CD4-positive, alpha-beta T cell (primary cell): ENCODE measurements around the gene FBLL1. TPM values are rescaled to one million over a fixed set of nuclear protein-coding genes. Genes with fewer than 3 reads are reported as not detected.
A peak's percentile ranks its signal among the peaks of the same experiment; 100 is the strongest.

Experiments used
- ATAC-seq: fragments of 200-7000 bp; cut with Tn5 transposase; one replicate; pipeline ENCODE4 v1.10.0; 2022; ENCODE audit warnings: mild to moderate bottlenecking; ENCODE audit not compliant: poor library complexity
- CTCF ChIA-PET: fragments of 350-600 bp; sonication (Branson Sonifier 250); formaldehyde crosslinking; loops from one replicate; lab custom pipeline; 2021; ENCODE audit warnings: antibody characterized with exemption, inconsistent platforms; lab: Charles Lee
- POLR2A ChIA-PET: fragments of 350-600 bp; sonication (Branson Sonifier 250); formaldehyde crosslinking; loops from one replicate; lab custom pipeline; 2021; ENCODE audit warnings: antibody characterized with exemption, inconsistent platforms; lab: Charles Lee
- DNase-seq, 14 experiments: peaks; one replicate each; pipeline ENCODE4 v3.0.0-alpha.2; 2013 to 2020; ENCODE audit warnings: mixed read lengths in 2 of 14
- H3K27ac ChIP-seq, 2 donors: one replicate each; pipeline versions ENCODE4 v1.5.1 to v1.7.0; 2013; ENCODE audit warnings: low read length in 2 of 2, low read depth in 1 of 2, mild to moderate bottlenecking in 1 of 2
- H3K27me3 ChIP-seq, 2 experiments: 1 replicate in 1 of 2; 2 replicates in 1 of 2; pipeline versions ENCODE4 v1.6.1 to v1.7.0; 2013; ENCODE audit warnings: low read length in 2 of 2, control low read depth in 1 of 2, mild to moderate bottlenecking in 1 of 2, moderate library complexity in 1 of 2; ENCODE audit not compliant: insufficient read depth in 2 of 2, control insufficient read depth in 1 of 2
- H3K36me3 ChIP-seq: one replicate; pipeline ENCODE4 v1.6.1; 2013; ENCODE audit warnings: low read length, control low read depth; ENCODE audit not compliant: insufficient read depth
- H3K4me1 ChIP-seq: one replicate; pipeline ENCODE4 v1.6.1; 2013; ENCODE audit warnings: low read length, control low read depth; ENCODE audit not compliant: insufficient read depth
- H3K4me3 ChIP-seq: one replicate; pipeline ENCODE4 v1.5.1; 2013; ENCODE audit warnings: mild to moderate bottlenecking, low read length, moderate library complexity
- H3K9me3 ChIP-seq, 2 experiments: 1 replicate in 1 of 2; 2 replicates in 1 of 2; pipeline versions ENCODE4 v1.6.1 to v1.7.0; 2013; ENCODE audit warnings: low read length in 2 of 2, mild to moderate bottlenecking in 2 of 2, control low read depth in 1 of 2, moderate library complexity in 1 of 2; ENCODE audit not compliant: control insufficient read depth in 1 of 2, insufficient read depth in 1 of 2
- H3K27ac Mint-ChIP-seq: one replicate; pipeline ENCODE4 v1.8.0; 2020; ENCODE audit warnings: mixed read lengths
- H3K27me3 Mint-ChIP-seq: one replicate; pipeline ENCODE4 v1.8.0; 2021; ENCODE audit warnings: mixed read lengths
- H3K36me3 Mint-ChIP-seq: one replicate; pipeline ENCODE4 v1.8.0; 2021; ENCODE audit warnings: low read depth, mixed read lengths
- H3K4me1 Mint-ChIP-seq: one replicate; pipeline ENCODE4 v1.8.0; 2021; ENCODE audit warnings: low read depth, mixed read lengths
- H3K4me3 Mint-ChIP-seq: one replicate; pipeline ENCODE4 v1.8.0; 2020; ENCODE audit warnings: mild to moderate bottlenecking, mixed read lengths
- H3K9me3 Mint-ChIP-seq: one replicate; pipeline ENCODE4 v1.8.0; 2020; ENCODE audit warnings: mixed read lengths
- intact Hi-C, 2 experiments: fragments of 100-400 bp; cut with DNase I in 1 of 2; cut with micrococcal nuclease in 1 of 2; formaldehyde crosslinking; loops; one replicate each; pipeline versions ENCODE4 v1.15.1 to v1.9.0; 2023 to 2025; cut with DNase I, micrococcal nuclease
- total RNA-seq, 174 experiments: library from RNA in 2 of 174; stranded (reverse) in 2 of 174; gene quantifications; one replicate each; pipeline ENCODE4 v1.2.3 and lab custom pipeline; 2021 to 2026
- TF ChIP-seq, protein P1 (sequence below): fragments of 200-600 bp; IDR thresholded peaks from one replicate; pipeline ENCODE4 v1.8.0; 2022; ENCODE audit warnings: antibody characterized with exemption, mild to moderate bottlenecking

The FBLL1 gene
- total RNA-seq, 2 experiments from 2014 or later, result not detected

DNA sequence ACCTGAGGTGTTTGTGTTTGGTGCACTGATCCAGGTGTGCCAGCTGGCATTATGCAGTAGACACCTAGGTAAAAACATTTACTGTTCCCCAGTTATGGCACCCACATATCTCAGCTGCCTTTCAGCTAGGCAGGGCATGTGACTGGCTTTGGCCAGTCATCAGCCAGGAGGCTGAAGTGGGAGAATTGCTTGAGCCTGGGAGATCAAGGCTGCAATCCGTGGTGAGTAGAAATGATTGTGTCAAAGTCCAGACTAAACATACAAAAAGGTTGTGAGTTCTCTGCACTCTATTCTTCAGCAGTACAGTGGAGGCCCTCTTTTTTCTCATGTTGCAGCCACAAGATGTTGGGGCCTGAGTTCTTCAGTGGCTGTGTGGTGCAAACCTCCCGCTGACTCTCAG lies 3.2 kb upstream of the FBLL1 start:
- intact Hi-C loops, result no loop called here
- Histone ChIP-seq H3K9me3 (peaks cover 0 to 11% of the 10 kb centered on the region in 2 experiments), H3K27ac (no peak overlapping the region), H3K27me3 (peaks cover 19 to 22% of the 10 kb centered on the region in 2 experiments), H3K4me1 (peaks cover 11% of the 10 kb centered on the region), H3K36me3 (no peaks in the 10 kb centered on the region), H3K4me3 (no peak overlapping the region)
- ATAC-seq (no peak), DNase-seq (no peak)
- Mint-ChIP-seq H3K36me3 (peaks cover 9% of the 10 kb centered on the region), H3K9me3 (no peaks in the 10 kb centered on the region), H3K27me3 (peaks cover 28% of the 10 kb centered on the region), H3K27ac (no peak overlapping the region), H3K4me3 (no peak overlapping the region), H3K4me1 (peaks cover 9% of the 10 kb centered on the region)
- CTCF ChIA-PET, result interaction anchor here (0.6 kb wide), 1 partner anchor 9 kb away, joined by 3 read pairs; no protein-coding TSS in a partner anchor
- POLR2A ChIA-PET, result no interaction called here
- TF ChIP-seq, protein P1, sequence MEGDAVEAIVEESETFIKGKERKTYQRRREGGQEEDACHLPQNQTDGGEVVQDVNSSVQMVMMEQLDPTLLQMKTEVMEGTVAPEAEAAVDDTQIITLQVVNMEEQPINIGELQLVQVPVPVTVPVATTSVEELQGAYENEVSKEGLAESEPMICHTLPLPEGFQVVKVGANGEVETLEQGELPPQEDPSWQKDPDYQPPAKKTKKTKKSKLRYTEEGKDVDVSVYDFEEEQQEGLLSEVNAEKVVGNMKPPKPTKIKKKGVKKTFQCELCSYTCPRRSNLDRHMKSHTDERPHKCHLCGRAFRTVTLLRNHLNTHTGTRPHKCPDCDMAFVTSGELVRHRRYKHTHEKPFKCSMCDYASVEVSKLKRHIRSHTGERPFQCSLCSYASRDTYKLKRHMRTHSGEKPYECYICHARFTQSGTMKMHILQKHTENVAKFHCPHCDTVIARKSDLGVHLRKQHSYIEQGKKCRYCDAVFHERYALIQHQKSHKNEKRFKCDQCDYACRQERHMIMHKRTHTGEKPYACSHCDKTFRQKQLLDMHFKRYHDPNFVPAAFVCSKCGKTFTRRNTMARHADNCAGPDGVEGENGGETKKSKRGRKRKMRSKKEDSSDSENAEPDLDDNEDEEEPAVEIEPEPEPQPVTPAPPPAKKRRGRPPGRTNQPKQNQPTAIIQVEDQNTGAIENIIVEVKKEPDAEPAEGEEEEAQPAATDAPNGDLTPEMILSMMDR, result no peak

DNA sequence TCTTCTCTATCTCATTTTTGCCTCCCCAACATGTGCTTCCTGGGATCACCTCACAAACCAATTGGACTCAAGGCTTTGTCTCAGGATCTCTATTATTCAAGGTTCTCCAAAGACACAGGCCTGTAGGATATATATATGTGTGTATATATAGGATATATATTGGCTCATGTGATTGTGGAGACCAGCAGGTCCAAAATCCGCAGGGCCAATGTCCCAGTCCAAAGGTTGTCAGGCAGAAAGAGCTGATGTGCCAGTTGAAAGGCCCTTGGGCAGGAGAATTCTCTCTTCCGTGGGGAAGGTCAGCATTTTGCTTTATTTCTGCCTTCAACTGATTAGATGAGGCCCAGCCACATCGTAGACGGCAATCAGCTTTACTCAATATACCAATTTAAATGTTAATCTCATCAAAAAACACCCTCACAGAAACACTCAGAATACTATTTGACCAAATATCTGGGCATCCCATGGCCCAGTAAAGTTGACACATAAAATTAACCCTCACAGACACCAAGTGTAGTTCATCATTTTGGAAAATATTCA lies 1.3 kb upstream of the FBLL1 start:
- Mint-ChIP-seq H3K27ac (no peak overlapping the region), H3K9me3 (no peaks in the 10 kb centered on the region), H3K36me3 (peaks cover 4% of the 10 kb centered on the region), H3K27me3 (peaks cover 44% of the 10 kb centered on the region), H3K4me1 (peaks cover 9% of the 10 kb centered on the region), H3K4me3 (peak overlapping the region; percentile 66)
- intact Hi-C loops, result no loop called here
- TF ChIP-seq, protein P1, result no peak
- DNase-seq (no peak), ATAC-seq (no peak)
- Histone ChIP-seq H3K4me1 (peaks cover 11% of the 10 kb centered on the region), H3K4me3 (no peak overlapping the region), H3K27me3 (peaks cover 34 to 39% of the 10 kb centered on the region in 2 experiments), H3K27ac (no peak overlapping the region), H3K9me3 (peaks cover 0 to 11% of the 10 kb centered on the region in 2 experiments), H3K36me3 (no peaks in the 10 kb centered on the region)
- ChIA-PET POLR2A (interaction anchor here (0.7 kb wide), 1 partner anchor 40 kb away, joined by 3 read pairs; no protein-coding TSS in a partner anchor), CTCF (no interaction called here)

DNA sequence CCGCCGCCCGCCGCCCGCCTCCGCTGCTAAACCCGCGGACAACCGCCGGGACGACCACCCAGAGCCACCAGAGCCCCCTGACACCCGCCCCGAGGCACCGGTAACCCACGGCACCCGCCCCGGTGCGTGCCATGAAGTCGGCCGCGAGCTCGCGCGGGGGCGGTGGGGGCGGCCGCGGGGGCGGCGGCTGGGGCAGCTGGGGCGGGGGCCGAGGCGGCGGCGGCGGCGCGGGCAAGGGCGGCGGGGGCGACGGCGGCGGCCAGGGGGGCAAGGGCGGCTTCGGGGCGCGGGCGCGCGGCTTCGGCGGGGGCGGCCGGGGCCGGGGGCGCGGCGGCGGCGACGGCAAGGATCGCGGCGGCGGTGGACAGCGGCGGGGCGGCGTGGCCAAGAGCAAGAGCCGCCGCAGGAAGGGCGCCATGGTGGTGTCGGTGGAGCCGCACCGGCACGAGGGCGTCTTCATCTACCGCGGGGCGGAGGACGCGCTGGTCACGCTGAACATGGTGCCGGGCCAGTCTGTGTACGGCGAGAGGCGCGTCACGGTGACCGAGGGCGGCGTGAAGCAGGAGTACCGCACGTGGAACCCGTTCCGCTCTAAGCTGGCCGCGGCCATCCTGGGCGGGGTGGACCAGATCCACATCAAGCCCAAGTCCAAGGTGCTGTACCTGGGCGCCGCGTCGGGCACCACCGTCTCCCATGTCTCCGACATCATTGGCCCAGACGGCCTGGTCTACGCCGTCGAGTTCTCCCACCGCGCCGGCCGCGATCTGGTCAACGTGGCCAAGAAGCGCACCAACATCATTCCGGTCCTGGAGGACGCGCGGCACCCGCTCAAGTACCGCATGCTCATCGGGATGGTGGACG lies 499 bp downstream of the FBLL1 start:
- peak in 2 of 14 experiments; percentile 3 to 6 for DNase-seq
- Mint-ChIP-seq H3K4me3 (peak overlapping the region; percentile 30), H3K9me3 (no peaks in the 10 kb centered on the region), H3K27ac (no peak overlapping the region), H3K4me1 (peaks cover 9% of the 10 kb centered on the region), H3K27me3 (peaks cover 55% of the 10 kb centered on the region), H3K36me3 (no peaks in the 10 kb centered on the region)
- Histone ChIP-seq H3K4me3 (no peak overlapping the region), H3K27me3 (peaks cover 39% of the 10 kb centered on the region in 2 experiments), H3K4me1 (peaks cover 11% of the 10 kb centered on the region), H3K27ac (no peak overlapping the region), H3K36me3 (no peaks in the 10 kb centered on the region), H3K9me3 (peaks cover 0 to 11% of the 10 kb centered on the region in 2 experiments)
- POLR2A ChIA-PET, result no interaction called here
- intact Hi-C loops, result no loop called here
- no peak for ATAC-seq
- TF ChIP-seq, protein P1, result no peak
- CTCF ChIA-PET, result no interaction called here
